K562 (cell line): ENCODE data around the gene MAP3K6. TPM values are rescaled to one million over a fixed set of nuclear protein-coding genes. Genes with fewer than 3 reads are reported as not detected.

Experiments used
- BCLAF1 ChIP-seq, 2 experiments: fragments of 450-650 bp in 1 of 2; IDR thresholded peaks; 2 replicates each; pipeline ENCODE4 v1.6.1; 2011 to 2017; ENCODE audit warnings: low read depth in 2 of 2, antibody characterized with exemption in 1 of 2, borderline replicate concordance in 1 of 2, low read length in 1 of 2, mild to moderate bottlenecking in 1 of 2, mixed read lengths in 1 of 2; ENCODE audit not compliant: control insufficient read depth in 1 of 2
- BRF2 ChIP-seq: IDR thresholded peaks from 3 replicates; pipeline ENCODE4 v1.6.1; 2011; ENCODE audit warnings: borderline replicate concordance, mild to moderate bottlenecking; ENCODE audit not compliant: insufficient read length, insufficient read depth
- CBFB ChIP-seq: sonication (generic); formaldehyde crosslinking; IDR thresholded peaks from 2 replicates; pipeline ENCODE4 v1.4.0; 2020; ENCODE audit warnings: mild to moderate bottlenecking, missing genetic modification reagents
- GATAD2B ChIP-seq: fragments of 450-650 bp; IDR thresholded peaks from 2 replicates; pipeline ENCODE4 v1.6.1; 2017; ENCODE audit warnings: mild to moderate bottlenecking, borderline replicate concordance
- MCM3 ChIP-seq: fragments of 450-650 bp; IDR thresholded peaks from 2 replicates; pipeline ENCODE4 v1.6.1; 2016
- MEIS2 ChIP-seq: fragments of 450-650 bp; IDR thresholded peaks from 2 replicates; pipeline ENCODE4 v1.6.1; 2014; ENCODE audit warnings: mild to moderate bottlenecking; ENCODE audit not compliant: partially characterized antibody
- MITF ChIP-seq: IDR thresholded peaks from 2 replicates; pipeline ENCODE4 v1.6.1; 2014; ENCODE audit warnings: antibody characterized with exemption
- MTF1 ChIP-seq: fragments of 250-450 bp; sonication (Bioruptor Pico); IDR thresholded peaks from 2 replicates; pipeline ENCODE4 v1.9.0; 2021; ENCODE audit warnings: moderate library complexity, mild to moderate bottlenecking, inconsistent platforms, borderline replicate concordance
- MYNN ChIP-seq, 2 experiments: sonication (generic); formaldehyde crosslinking in 1 of 2; IDR thresholded peaks; 2 replicates each; pipeline versions ENCODE4 v1.5.0 to v1.6.1; 2016 to 2020; ENCODE audit warnings: antibody characterized with exemption in 1 of 2, missing genetic modification reagents in 1 of 2
- NR2C2 ChIP-seq, 2 experiments: fragments of 200-800 bp in 1 of 2; sonication (Bioruptor generic) in 1 of 2; sonication (generic) in 1 of 2; formaldehyde crosslinking in 1 of 2; IDR thresholded peaks; 2 replicates each; pipeline versions ENCODE4 v1.6.1 to v1.8.0; 2016 to 2022; ENCODE audit warnings: mild to moderate bottlenecking in 1 of 2, missing compliant biosample characterization in 1 of 2, missing genetic modification characterization in 1 of 2, missing genetic modification reagents in 1 of 2
- PRPF4 ChIP-seq: fragments of 200-400 bp; formaldehyde crosslinking; IDR thresholded peaks from one replicate; pipeline ENCODE4 v1.6.1; 2017; ENCODE audit warnings: low read length, low read depth, mild to moderate bottlenecking; ENCODE audit not compliant: insufficient read depth, poor library complexity, severe bottlenecking
- RBBP5 ChIP-seq: fragments of 200-600 bp; sonication (generic); IDR thresholded peaks from 2 replicates; pipeline ENCODE4 v1.6.1; 2012; ENCODE audit warnings: borderline replicate concordance, mild to moderate bottlenecking, low read length, control low read depth, inconsistent platforms; ENCODE audit not compliant: insufficient read depth, poor library complexity, severe bottlenecking
- RHOXF2B ChIP-seq: fragments of 250-450 bp; sonication (Bioruptor Pico); conservative IDR thresholded peaks from 2 replicates; pipeline ENCODE4 v1.5.1; 2021
- SRSF9 ChIP-seq: fragments of 200-400 bp; formaldehyde crosslinking; IDR thresholded peaks from 2 replicates; pipeline ENCODE4 v1.6.1; 2017; ENCODE audit warnings: low read depth, low read length, borderline replicate concordance
- TSHZ1 ChIP-seq: fragments of 250-450 bp; sonication (Bioruptor Pico); IDR thresholded peaks from 2 replicates; pipeline ENCODE4 v1.4.0; 2020; ENCODE audit warnings: mild to moderate bottlenecking, moderate library complexity
- ZC3H8 ChIP-seq: fragments of 450-650 bp; IDR thresholded peaks from 2 replicates; pipeline ENCODE4 v1.6.1; 2017
- ZNF324 ChIP-seq: fragments of 250-450 bp; sonication (Bioruptor Pico); IDR thresholded peaks from 2 replicates; pipeline ENCODE4 v1.4.0; 2020; ENCODE audit warnings: mild to moderate bottlenecking
- polyA plus RNA-seq, 8 experiments: library from polyadenylated mRNA; depleted of rRNA in 4 of 8; stranded (reverse) in 5 of 8; unstranded in 3 of 8; fragments of >200 nt; fragmentation: Nextera tagmentation in 2 of 8; fragmentation: Illumina TruSeq in 1 of 8; extraction: Ambion mirVana in 2 of 8; extraction: Trizol in 1 of 8; gene quantifications; 2 replicates each; pipeline versions ENCODE4 v1.2.1 to v1.2.3, GENCODE V29; 2011 to 2014; ENCODE audit warnings: inconsistent platforms in 1 of 8, missing spikeins in 1 of 8
- total RNA-seq, 7 experiments: library from RNA; depleted of rRNA in 6 of 7; stranded (reverse); fragments of >200 nt in 6 of 7; fragmentation: Illumina TruSeq in 2 of 7; extraction: Trizol in 2 of 7; gene quantifications; 2 replicates each; pipeline versions ENCODE4 v1.2.1 to v1.2.3, GENCODE V29; 2011 to 2021; ENCODE audit warnings: low replicate concordance in 1 of 7

MAP3K6 gene
- total and polyA plus RNA-seq, 9 of the 15 experiments (the other 6 are each of a cell fraction or from before 2014, with no cell fraction given) = 0.99 to 21.9 (median 7.0) TPM

GRCh38 chr1:27395441-27396195 is 28.9 kb upstream of the MAP3K6 start (continued):
- TF ChIP-seq BRF2 (no peak), NR2C2 (CRISPR knock-in tag; IDR thresholded peaks at IDR 0.05) (no peak), NR2C2 (tag; IDR thresholded peaks at IDR 0.05) (no peak), ZNF324 (CRISPR knock-in tag) (no peak), PRPF4 (no peak), SRSF9 (no peak), MTF1 (CRISPR knock-in tag) (no peak), BCLAF1 (IDR thresholded peaks at IDR 0.05; ENCODE audit: borderline replicate concordance in 1 of 2, control insufficient read depth in 1 of 2, low read depth in 2 of 2, low read length in 1 of 2) (0 out of 4 replicates have a peak, but pooled peaks of 1 of the 2 experiments have one; percentile 34), GATAD2B (no peak), MCM3 (no peak), TSHZ1 (CRISPR knock-in tag) (no peak), MEIS2 (no peak), MITF (0 out of 2 replicates have a peak, but pooled peaks have one; percentile 25), RHOXF2B (CRISPR knock-in tag) (no peak), RBBP5 (no peak), ZC3H8 (no peak), MYNN (IDR thresholded peaks at IDR 0.05) (peak; percentile 29; the same call in 1 of the 2 replicates), MYNN (CRISPR knock-in tag; IDR thresholded peaks at IDR 0.05) (no peak), CBFB (CRISPR knock-in tag) (no peak)
